IMR-90 (cell line): ENCODE results near the gene CCDC167. TPM values are rescaled to one million over a fixed set of nuclear protein-coding genes. Genes with fewer than 3 reads are reported as not detected.

ENCODE experiments used
- ATAC-seq: fragments of 200-7000 bp; cut with Tn5 transposase; 2 replicates; pipeline ENCODE4 v1.9.1; 2020; ENCODE audit warnings: low read depth, mild to moderate bottlenecking, moderate library complexity
- BruUV-seq: library from RNA; stranded (reverse); fragments of 400-500 nt; replicated peaks from 2 replicates; lab custom pipeline; 2021; lab: Mats Ljungman, UMichigan
- CTCF ChIA-PET: fragments of 300-600 bp; formaldehyde crosslinking; extraction: SDS; loops from one replicate; lab custom pipeline; 2021; ENCODE audit warnings: antibody characterized with exemption; lab: Yijun Ruan, JAX
- POLR2A ChIA-PET: fragments of 300-600 bp; sonication (Branson Sonifier 250); formaldehyde crosslinking; loops from one replicate; lab custom pipeline; 2022; ENCODE audit warnings: antibody characterized with exemption; ENCODE audit not compliant: unreplicated experiment; lab: Charles Lee
- DNase-seq: peaks from one replicate; pipeline ENCODE4 v3.0.0; 2013
- H2AFZ ChIP-seq: replicated peaks from 2 replicates; pipeline ENCODE3; 2013; ENCODE audit warnings: low read length, mild to moderate bottlenecking; ENCODE audit not compliant: poor library complexity
- H2AK5ac ChIP-seq: 2 replicates; pipeline ENCODE4 v1.6.1; 2013; ENCODE audit warnings: low read depth, low read length, inconsistent platforms
- H2AK9ac ChIP-seq: replicated peaks from 2 replicates; pipeline ENCODE3; 2013; ENCODE audit warnings: mild to moderate bottlenecking, low read depth, low read length, moderate library complexity; ENCODE audit not compliant: poor library complexity
- H2BK120ac ChIP-seq: 2 replicates; pipeline ENCODE4 v1.6.1; 2013; ENCODE audit warnings: low read depth, low read length, inconsistent platforms
- H2BK15ac ChIP-seq: 3 replicates; pipeline ENCODE4 v1.6.1; 2013; ENCODE audit warnings: low read depth, low read length, inconsistent platforms
- H2BK20ac ChIP-seq: 2 replicates; pipeline ENCODE4 v1.6.1; 2013; ENCODE audit warnings: low read depth, mild to moderate bottlenecking, inconsistent platforms, low read length, moderate library complexity
- H2BK5ac ChIP-seq: 2 replicates; pipeline ENCODE4 v1.6.1; 2013; ENCODE audit warnings: mild to moderate bottlenecking, low read depth, low read length, inconsistent platforms; ENCODE audit not compliant: poor library complexity, severe bottlenecking
- H3K14ac ChIP-seq: replicated peaks from 2 replicates; pipeline ENCODE4 v1.6.1; 2013; ENCODE audit warnings: low read depth, low read length, inconsistent platforms
- H3K18ac ChIP-seq: 2 replicates; pipeline ENCODE4 v1.6.1; 2013; ENCODE audit warnings: low read depth, low read length, control low read depth
- H3K23ac ChIP-seq: 2 replicates; pipeline ENCODE4 v1.6.1; 2013; ENCODE audit warnings: low read depth, low read length, inconsistent platforms
- H3K27ac ChIP-seq: 2 replicates; pipeline ENCODE4 v1.5.1; 2013; ENCODE audit warnings: mild to moderate bottlenecking, control low read depth, low read length; ENCODE audit not compliant: insufficient read depth
- H3K27me3 ChIP-seq: 2 replicates; pipeline ENCODE4 v1.6.1; 2013; ENCODE audit warnings: low read length; ENCODE audit not compliant: control insufficient read depth, insufficient read depth
- H3K36me3 ChIP-seq: 2 replicates; pipeline ENCODE4 v1.6.1; 2013; ENCODE audit warnings: low read length, mixed read lengths; ENCODE audit not compliant: control insufficient read depth, insufficient read depth
- H3K4ac ChIP-seq: 2 replicates; pipeline ENCODE4 v1.6.1; 2013; ENCODE audit warnings: low read depth, low read length, inconsistent platforms
- H3K4me1 ChIP-seq: 2 replicates; pipeline ENCODE4 v1.6.1; 2013; ENCODE audit warnings: low read length, mixed read lengths; ENCODE audit not compliant: control insufficient read depth, insufficient read depth
- H3K4me2 ChIP-seq: 2 replicates; pipeline ENCODE4 v1.6.1; 2013; ENCODE audit warnings: low read depth, mild to moderate bottlenecking, control low read depth, low read length, moderate library complexity
- H3K4me3 ChIP-seq: 2 replicates; pipeline ENCODE4 v1.5.1; 2013; ENCODE audit warnings: low read depth, mild to moderate bottlenecking, control low read depth, low read length, moderate library complexity; ENCODE audit not compliant: insufficient read depth
- H3K56ac ChIP-seq: 2 replicates; pipeline ENCODE4 v1.6.1; 2013; ENCODE audit warnings: low read length, inconsistent platforms; ENCODE audit not compliant: insufficient read depth; ENCODE audit errors: extremely low read depth
- H3K79me1 ChIP-seq, 2 experiments: 2 replicates each; pipeline ENCODE4 v1.6.1; 2013; ENCODE audit warnings: low read length in 2 of 2, inconsistent platforms in 1 of 2, low read depth in 1 of 2
- H3K9ac ChIP-seq: 2 replicates; pipeline ENCODE4 v1.6.1; 2013; ENCODE audit warnings: low read depth, low read length, control low read depth
- H3K9me1 ChIP-seq: 2 replicates; pipeline ENCODE4 v1.6.1; 2013; ENCODE audit warnings: low read length, inconsistent platforms; ENCODE audit not compliant: insufficient read depth
- H3K9me3 ChIP-seq: 2 replicates; pipeline ENCODE4 v1.6.1; 2013; ENCODE audit warnings: low read length; ENCODE audit not compliant: control insufficient read depth, insufficient read depth
- H4K20me1 ChIP-seq: 2 replicates; pipeline ENCODE4 v1.6.1; 2013; ENCODE audit warnings: low read length, inconsistent platforms; ENCODE audit not compliant: insufficient read depth
- H4K5ac ChIP-seq: 2 replicates; pipeline ENCODE4 v1.6.1; 2013; ENCODE audit warnings: mild to moderate bottlenecking, low read depth, low read length, control low read depth
- H4K8ac ChIP-seq, 2 experiments: 2 replicates each; pipeline ENCODE4 v1.6.1; 2013; ENCODE audit warnings: low read depth in 2 of 2, low read length in 2 of 2, control low read depth in 1 of 2, inconsistent platforms in 1 of 2
- H4K91ac ChIP-seq: 2 replicates; pipeline ENCODE4 v1.6.1; 2013; ENCODE audit warnings: low read depth, low read length, inconsistent platforms; ENCODE audit not compliant: insufficient read depth
- BHLHE40 ChIP-seq: fragments of 150-350 bp; IDR thresholded peaks from 2 replicates; pipeline ENCODE4 v1.6.1; 2016; ENCODE audit warnings: mild to moderate bottlenecking, low read depth, low read length
- CEBPB ChIP-seq: IDR thresholded peaks from 2 replicates; pipeline ENCODE4 v1.6.1; 2012; ENCODE audit warnings: low read depth, low read length, improper control_type of control experiment
- CHD1 ChIP-seq: IDR thresholded peaks from 2 replicates; pipeline ENCODE4 v1.6.1; 2012; ENCODE audit warnings: low read depth, low read length, improper control_type of control experiment
- FOS ChIP-seq: fragments of 150-350 bp; IDR thresholded peaks from 2 replicates; pipeline ENCODE4 v1.6.1; 2016; ENCODE audit warnings: low read depth, low read length
- MAFK ChIP-seq: IDR thresholded peaks from 2 replicates; pipeline ENCODE4 v1.6.1; 2012; ENCODE audit warnings: low read depth, low read length, improper control_type of control experiment
- MAZ ChIP-seq: IDR thresholded peaks from 2 replicates; pipeline ENCODE4 v1.6.1; 2012; ENCODE audit warnings: low read depth, mild to moderate bottlenecking, low read length, improper control_type of control experiment, moderate library complexity, borderline replicate concordance
- MXI1 ChIP-seq: IDR thresholded peaks from 2 replicates; pipeline ENCODE4 v1.6.1; 2012; ENCODE audit warnings: low read depth, mild to moderate bottlenecking, low read length, moderate library complexity, borderline replicate concordance
- NFE2L2 ChIP-seq: fragments of 150-350 bp; IDR thresholded peaks from 2 replicates; pipeline ENCODE4 v1.6.1; 2016; ENCODE audit warnings: low read depth, mild to moderate bottlenecking, low read length
- POLR2A ChIP-seq: IDR thresholded peaks from 2 replicates; pipeline ENCODE4 v1.6.1; 2012; ENCODE audit warnings: mild to moderate bottlenecking, low read depth, low read length
- RAD21 ChIP-seq: IDR thresholded peaks from 2 replicates; pipeline ENCODE4 v1.6.1; 2012; ENCODE audit warnings: low read length, improper control_type of control experiment
- RCOR1 ChIP-seq: IDR thresholded peaks from 2 replicates; pipeline ENCODE4 v1.6.1; 2012; ENCODE audit warnings: mild to moderate bottlenecking, low read length, improper control_type of control experiment; ENCODE audit not compliant: insufficient replicate concordance
- RFX5 ChIP-seq: IDR thresholded peaks from 2 replicates; pipeline ENCODE4 v1.8.0; 2012; ENCODE audit warnings: low read depth, mild to moderate bottlenecking, low read length, moderate library complexity
- SMC3 ChIP-seq: fragments of 150-350 bp; IDR thresholded peaks from 2 replicates; pipeline ENCODE4 v1.6.1; 2016; ENCODE audit warnings: low read depth, mild to moderate bottlenecking, antibody characterized with exemption, low read length, moderate library complexity
- WGBS, 2 experiments: methylation state at CpG; one replicate each; pipeline versions ENCODE4 v1.1.5 to v1.1.7; 2013; ENCODE audit warnings: missing lambda C conversion rate in 2 of 2; ENCODE audit not compliant: insufficient read length in 1 of 2; ENCODE audit errors: extremely low coverage in 2 of 2; 5-methylcytosine and 5-hydroxymethylcytosine counted together
- dilution Hi-C: fragments of 300-500 bp; cut with HindIII; formaldehyde crosslinking; loops from one replicate; pipeline ENCODE4 v1.14.3; 2018; ENCODE audit warnings: low sequenced_read_pairs; ENCODE audit not compliant: unreplicated experiment
- in situ Hi-C: fragments of 300-500 bp; cut with MboI; formaldehyde crosslinking; loops from 3 replicates; pipeline ENCODE4 v1.14.3; 2019; ENCODE audit warnings: low sequenced_read_pairs, inconsistent platforms, mixed read lengths
- intact Hi-C: fragments of 100-400 bp; cut with micrococcal nuclease; formaldehyde crosslinking; loops from 2 replicates; pipeline ENCODE4 v1.10.0; 2022
- polyA plus RNA-seq, 3 experiments: library from polyadenylated mRNA; depleted of rRNA; stranded (reverse); fragments of >200 nt; gene quantifications; 2 replicates each; pipeline ENCODE4 v1.2.3, GENCODE V29; 2012; ENCODE audit warnings: low replicate concordance in 1 of 3
- total RNA-seq: library from RNA; depleted of rRNA; stranded (reverse); fragments of >200 nt; gene quantifications from 2 replicates; pipeline ENCODE4 v1.2.3, GENCODE V29; 2012
- TF ChIP-seq, protein P1 (sequence below): fragments of 150-350 bp; IDR thresholded peaks from 2 replicates; pipeline ENCODE4 v1.6.1; 2017; ENCODE audit warnings: mild to moderate bottlenecking, antibody characterized with exemption, low read length, low read depth
- TF ChIP-seq, protein P2 (sequence below): fragments of 150-350 bp; IDR thresholded peaks from 2 replicates; pipeline ENCODE4 v1.6.1; 2016; ENCODE audit warnings: low read depth, mild to moderate bottlenecking, low read length, moderate library complexity, borderline replicate concordance
- TF ChIP-seq, protein P3 (sequence below): conservative IDR thresholded peaks from 2 replicates; pipeline ENCODE4 v1.5.1; 2012; ENCODE audit warnings: mild to moderate bottlenecking, low read depth, low read length, improper control_type of control experiment

The CCDC167 gene
- total and polyA plus RNA-seq, 2 of the 4 experiments (the other 2 are of a cell fraction) = 35.8 to 96.8 TPM

DNA sequence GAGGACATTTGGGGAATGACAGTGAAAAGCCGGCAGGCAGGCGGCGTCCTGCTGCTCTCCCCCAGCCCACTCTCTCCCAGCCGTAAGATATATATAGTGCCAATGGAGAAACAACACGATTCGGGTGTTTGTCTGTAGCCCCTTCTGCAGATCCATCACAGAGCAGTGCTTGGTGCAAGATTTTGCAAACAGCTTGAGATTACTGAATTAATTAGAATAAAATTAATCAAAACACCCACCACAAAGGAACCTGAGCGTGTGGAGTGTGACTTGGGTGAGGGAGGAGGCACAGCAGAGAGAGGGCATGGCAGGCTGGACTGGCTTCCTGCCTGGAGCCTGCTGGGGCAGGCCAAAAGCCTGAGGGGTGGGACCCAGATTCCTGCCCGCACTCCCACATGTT, 28.8 kb upstream of the CCDC167 start:
- no peak overlapping the region for H2AK5ac ChIP-seq
- H4K8ac ChIP-seq = no peak overlapping the region
- dilution Hi-C loops = no loop called here
- H4K91ac ChIP-seq = no peak overlapping the region
- ChIA-PET POLR2A (no interaction called here), CTCF (interaction anchor here (1.0 kb wide), 1 partner anchor 9 kb away, joined by 3 read pairs; no protein-coding TSS in a partner anchor)
- no peak for ATAC-seq
- intact Hi-C loops = no loop called here
- no peak overlapping the region for H2BK120ac ChIP-seq
- H4K20me1 ChIP-seq = peaks cover 21% of the 10 kb centered on the region
- no peak overlapping the region for H3K27ac ChIP-seq
- no peak overlapping the region for H2AK9ac ChIP-seq
- H3K4me2 ChIP-seq = no peak overlapping the region
- TF ChIP-seq NFE2L2 (no peak), SMC3 (no peak), CEBPB (no peak), RCOR1 (no peak), MAZ (no peak), RFX5 (no peak), CHD1 (no peak), BHLHE40 (no peak), RAD21 (no peak), MAFK (no peak), FOS (no peak), POLR2A (no peak), MXI1 (no peak)
- TF ChIP-seq, protein P1, sequence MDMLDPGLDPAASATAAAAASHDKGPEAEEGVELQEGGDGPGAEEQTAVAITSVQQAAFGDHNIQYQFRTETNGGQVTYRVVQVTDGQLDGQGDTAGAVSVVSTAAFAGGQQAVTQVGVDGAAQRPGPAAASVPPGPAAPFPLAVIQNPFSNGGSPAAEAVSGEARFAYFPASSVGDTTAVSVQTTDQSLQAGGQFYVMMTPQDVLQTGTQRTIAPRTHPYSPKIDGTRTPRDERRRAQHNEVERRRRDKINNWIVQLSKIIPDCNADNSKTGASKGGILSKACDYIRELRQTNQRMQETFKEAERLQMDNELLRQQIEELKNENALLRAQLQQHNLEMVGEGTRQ = no peak
- TF ChIP-seq, protein P2, sequence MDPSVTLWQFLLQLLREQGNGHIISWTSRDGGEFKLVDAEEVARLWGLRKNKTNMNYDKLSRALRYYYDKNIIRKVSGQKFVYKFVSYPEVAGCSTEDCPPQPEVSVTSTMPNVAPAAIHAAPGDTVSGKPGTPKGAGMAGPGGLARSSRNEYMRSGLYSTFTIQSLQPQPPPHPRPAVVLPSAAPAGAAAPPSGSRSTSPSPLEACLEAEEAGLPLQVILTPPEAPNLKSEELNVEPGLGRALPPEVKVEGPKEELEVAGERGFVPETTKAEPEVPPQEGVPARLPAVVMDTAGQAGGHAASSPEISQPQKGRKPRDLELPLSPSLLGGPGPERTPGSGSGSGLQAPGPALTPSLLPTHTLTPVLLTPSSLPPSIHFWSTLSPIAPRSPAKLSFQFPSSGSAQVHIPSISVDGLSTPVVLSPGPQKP = no peak
- TF ChIP-seq, protein P3, sequence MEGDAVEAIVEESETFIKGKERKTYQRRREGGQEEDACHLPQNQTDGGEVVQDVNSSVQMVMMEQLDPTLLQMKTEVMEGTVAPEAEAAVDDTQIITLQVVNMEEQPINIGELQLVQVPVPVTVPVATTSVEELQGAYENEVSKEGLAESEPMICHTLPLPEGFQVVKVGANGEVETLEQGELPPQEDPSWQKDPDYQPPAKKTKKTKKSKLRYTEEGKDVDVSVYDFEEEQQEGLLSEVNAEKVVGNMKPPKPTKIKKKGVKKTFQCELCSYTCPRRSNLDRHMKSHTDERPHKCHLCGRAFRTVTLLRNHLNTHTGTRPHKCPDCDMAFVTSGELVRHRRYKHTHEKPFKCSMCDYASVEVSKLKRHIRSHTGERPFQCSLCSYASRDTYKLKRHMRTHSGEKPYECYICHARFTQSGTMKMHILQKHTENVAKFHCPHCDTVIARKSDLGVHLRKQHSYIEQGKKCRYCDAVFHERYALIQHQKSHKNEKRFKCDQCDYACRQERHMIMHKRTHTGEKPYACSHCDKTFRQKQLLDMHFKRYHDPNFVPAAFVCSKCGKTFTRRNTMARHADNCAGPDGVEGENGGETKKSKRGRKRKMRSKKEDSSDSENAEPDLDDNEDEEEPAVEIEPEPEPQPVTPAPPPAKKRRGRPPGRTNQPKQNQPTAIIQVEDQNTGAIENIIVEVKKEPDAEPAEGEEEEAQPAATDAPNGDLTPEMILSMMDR = no peak
- H2BK20ac ChIP-seq = no peak overlapping the region
- H4K5ac ChIP-seq = no peak overlapping the region
- no peak overlapping the region for H2BK15ac ChIP-seq
- BruUV-seq = no TSS peak
- in situ Hi-C loops = no loop called here
- no CpG with 5 or more reads among the region's 8 CpGs for WGBS, 2 experiments
- no peak overlapping the region for H3K18ac ChIP-seq
- H3K14ac ChIP-seq = no peak overlapping the region
- H3K23ac ChIP-seq = no peak overlapping the region
- H3K4me1 ChIP-seq = peaks cover 5% of the 10 kb centered on the region
- no peak for DNase-seq
- H3K79me1 ChIP-seq = no peaks in the 10 kb centered on the region
- no peak overlapping the region for H3K4me3 ChIP-seq
- H3K9me1 ChIP-seq = peaks cover 9% of the 10 kb centered on the region
- no peak overlapping the region for H2AFZ ChIP-seq
- H3K4ac ChIP-seq = no peak overlapping the region
- H3K36me3 ChIP-seq = no peaks in the 10 kb centered on the region
- H3K27me3 ChIP-seq = peaks cover 61% of the 10 kb centered on the region
- H3K9me3 ChIP-seq = no peaks in the 10 kb centered on the region
- no peak overlapping the region for H3K56ac ChIP-seq
- H3K9ac ChIP-seq = no peak overlapping the region
- no peak overlapping the region for H2BK5ac ChIP-seq
